ENCODE measurements around the gene SPEM1. TPM values are rescaled to one million over a fixed set of nuclear protein-coding genes. Genes with fewer than 3 reads are reported as not detected.
A peak's percentile ranks its signal among the peaks of the same experiment; 100 is the strongest.

The SPEM1 gene
- total and polyA plus RNA-seq, 2 donors (not counting 1 experiment from before 2014, with no cell fraction given) = not detected

DNA sequence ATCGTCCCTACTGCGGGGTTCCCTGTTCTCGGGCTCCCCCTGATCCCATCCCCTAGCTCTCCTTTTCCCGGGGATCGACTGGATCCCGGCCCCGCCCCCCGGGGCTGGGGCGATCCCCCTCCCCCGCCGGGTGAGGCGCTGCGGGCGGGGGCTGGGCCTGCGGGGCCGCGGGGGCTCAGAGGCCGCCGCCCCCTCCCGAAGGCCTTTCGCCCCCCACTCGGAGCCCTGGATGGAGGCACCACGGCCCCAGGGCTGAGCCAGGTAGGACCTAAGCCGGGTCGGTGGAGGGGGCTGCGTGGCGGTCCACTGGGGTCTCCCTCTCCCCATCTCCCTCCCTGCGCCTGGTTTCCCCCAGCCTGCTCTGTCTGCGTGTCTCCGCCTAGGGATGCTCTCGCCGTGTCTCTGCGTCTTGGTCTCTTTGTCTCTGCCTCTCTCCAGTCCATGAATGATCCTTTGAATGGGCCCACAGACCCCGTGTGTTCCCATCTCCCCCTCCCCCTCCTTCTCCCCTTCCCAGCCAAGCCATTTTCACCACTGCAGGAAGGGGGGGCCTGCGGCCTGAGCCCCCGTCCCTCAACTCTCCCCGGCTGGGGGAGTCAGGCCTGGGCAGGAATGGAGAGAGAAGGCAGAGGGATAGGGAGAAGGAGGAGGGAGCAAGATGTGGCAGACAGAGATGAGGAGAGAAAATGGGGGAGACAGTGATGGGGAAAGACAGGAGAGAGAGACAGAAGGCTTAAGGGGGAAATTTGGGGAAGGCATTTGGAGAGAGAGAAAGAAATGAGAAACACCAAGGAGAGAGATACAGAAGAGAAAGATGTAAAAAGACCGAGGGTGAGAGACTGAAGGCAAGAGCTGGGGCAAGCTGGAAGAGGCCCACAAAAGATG, 14.5 kb upstream of the SPEM1 start:
- POLR2A ChIA-PET = interaction anchor here (1.2 kb wide), 1 partner anchor 185 kb away, joined by 3 read pairs; no protein-coding TSS in a partner anchor
- Histone ChIP-seq H3K4me1 (ENCODE audit: control insufficient read depth in 2 of 2, insufficient read depth in 2 of 2, low read length in 2 of 2) (peaks cover 17 to 20% of the 10 kb centered on the region in 2 donors), H3K79me2 (ENCODE audit: control insufficient read depth, insufficient read depth, low read length) (peaks cover 6% of the 10 kb centered on the region), H3K9me3 (ENCODE audit: control extremely low read depth in 1 of 3, control insufficient read depth in 2 of 3, insufficient read depth in 1 of 3, low read length in 2 of 3) (peaks cover 0 to 4% (median 0%) of the 10 kb centered on the region in 3 donors), H4K20me1 (ENCODE audit: control insufficient read depth, insufficient read depth, low read length, poor library complexity, severe bottlenecking) (no peaks in the 10 kb centered on the region), H3K27me3 (replicated peaks in 1 of 4; ENCODE audit: control extremely low read depth in 1 of 4, control insufficient read depth in 3 of 4, insufficient read depth in 4 of 4, low read length in 3 of 4) (peaks cover 0 to 31% (median 4%) of the 10 kb centered on the region in 4 experiments), H3K4me3 (ENCODE audit: control extremely low read depth in 1 of 5, extremely low read depth in 1 of 5, insufficient read depth in 1 of 5, low read depth in 2 of 5, low read length in 4 of 5) (peak overlapping the region in 4 of 5 experiments; percentile 80 to 95 (median 86)), H3K27ac (ENCODE audit: low read length in 2 of 2) (no peak overlapping the region), H2AFZ (ENCODE audit: insufficient read depth, low read depth, low read length, poor library complexity, severe bottlenecking) (peak overlapping the region; percentile 87), H3K4me2 (replicated peaks; ENCODE audit: low read depth, low read length, poor library complexity, severe bottlenecking) (peak overlapping the region; percentile 94), H3K9ac (ENCODE audit: low read length) (peak overlapping the region; percentile 76), H3K36me3 (replicated peaks in 1 of 2; ENCODE audit: control extremely low read depth in 1 of 2, control insufficient read depth in 1 of 2, extremely low read depth in 1 of 2, insufficient read depth in 2 of 2, low read length in 1 of 2) (no peaks in the 10 kb centered on the region)
- ATAC-seq (ENCODE audit: low read depth) = no peak
- H3K9me3 Mint-ChIP-seq (ENCODE audit: insufficient read depth) = no peaks in the 10 kb centered on the region
- peaks cover 23% of the 10 kb centered on the region for H3K4me1 Mint-ChIP-seq
- peak overlapping the region; percentile 83 for H3K4me3 Mint-ChIP-seq
- DNase-seq = no peak
- intact Hi-C loops (cut with micrococcal nuclease) = loop anchor here (2.0 kb wide), 2 partner anchors 99 to 191 kb away; partner anchors contain the start of gene EIF5A
- 35% methylated on average over 27 of the region's 38 CpGs for WGBS (ENCODE audit: insufficient coverage)
- CTCF ChIA-PET = interaction anchor here (1.2 kb wide), 2 partner anchors 31 to 32 kb away, joined by 3 to 4 read pairs; no protein-coding TSS in a partner anchor
- H3K27ac Mint-ChIP-seq = no peak overlapping the region
- H3K27me3 Mint-ChIP-seq = peaks cover 30% of the 10 kb centered on the region
- TF ChIP-seq EZH2 (IDR thresholded peaks at IDR 0.05; ENCODE audit: borderline replicate concordance, insufficient read depth, low read depth, low read length, poor library complexity, severe bottlenecking) = no peak
- TF ChIP-seq, protein P1, sequence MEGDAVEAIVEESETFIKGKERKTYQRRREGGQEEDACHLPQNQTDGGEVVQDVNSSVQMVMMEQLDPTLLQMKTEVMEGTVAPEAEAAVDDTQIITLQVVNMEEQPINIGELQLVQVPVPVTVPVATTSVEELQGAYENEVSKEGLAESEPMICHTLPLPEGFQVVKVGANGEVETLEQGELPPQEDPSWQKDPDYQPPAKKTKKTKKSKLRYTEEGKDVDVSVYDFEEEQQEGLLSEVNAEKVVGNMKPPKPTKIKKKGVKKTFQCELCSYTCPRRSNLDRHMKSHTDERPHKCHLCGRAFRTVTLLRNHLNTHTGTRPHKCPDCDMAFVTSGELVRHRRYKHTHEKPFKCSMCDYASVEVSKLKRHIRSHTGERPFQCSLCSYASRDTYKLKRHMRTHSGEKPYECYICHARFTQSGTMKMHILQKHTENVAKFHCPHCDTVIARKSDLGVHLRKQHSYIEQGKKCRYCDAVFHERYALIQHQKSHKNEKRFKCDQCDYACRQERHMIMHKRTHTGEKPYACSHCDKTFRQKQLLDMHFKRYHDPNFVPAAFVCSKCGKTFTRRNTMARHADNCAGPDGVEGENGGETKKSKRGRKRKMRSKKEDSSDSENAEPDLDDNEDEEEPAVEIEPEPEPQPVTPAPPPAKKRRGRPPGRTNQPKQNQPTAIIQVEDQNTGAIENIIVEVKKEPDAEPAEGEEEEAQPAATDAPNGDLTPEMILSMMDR (IDR thresholded peaks at IDR 0.05) = no peak

Measured in B cell (primary cell).